K562 (cell line): ENCODE data around the gene PALLD. TPM values are rescaled to one million over a fixed set of nuclear protein-coding genes. Genes with fewer than 3 reads are reported as not detected.

ENCODE experiments used
- ATAC-seq: fragments of 200-7000 bp; cut with Tn5 transposase; 3 replicates; pipeline ENCODE4 v1.9.1; 2020; ENCODE audit warnings: moderate library complexity
- BruUV-seq: library from RNA; stranded (reverse); fragments of 400-500 nt; replicated peaks from 2 replicates; lab custom pipeline; 2021; lab: Mats Ljungman, UMichigan
- CTCF ChIA-PET: fragments of 300-600 bp; formaldehyde crosslinking; extraction: SDS; loops from one replicate; lab custom pipeline; 2021; ENCODE audit warnings: low intra/inter-chr PET ratio; lab: Yijun Ruan, JAX
- POLR2A ChIA-PET: fragments of 300-600, 350-650 bp; sonication (Branson Sonifier 250); formaldehyde crosslinking; extraction: SDS; loops from one replicate; lab custom pipeline; 2021; ENCODE audit warnings: antibody characterized with exemption, inconsistent platforms; lab: Yijun Ruan, JAX
- DNase-seq, 4 experiments: peaks; one replicate each; pipeline versions ENCODE4 v3.0.0 to v3.0.0-alpha.2; 2011 to 2018; ENCODE audit warnings: low spot score in 3 of 4, mixed read lengths in 3 of 4; ENCODE audit errors: extremely low read depth in 1 of 4
- FAIRE-seq: peaks from 2 replicates; lab custom pipeline; 2011; peaks lifted over from hg19 to GRCh38; lab: Jason Lieb, UNC
- H2AFZ ChIP-seq: 2 replicates; pipeline ENCODE4 v1.6.0; 2011; ENCODE audit warnings: low read depth, low read length, control low read depth, inconsistent platforms
- H3K27ac ChIP-seq: fragments of 200-600 bp; 3 replicates; pipeline ENCODE4 v1.8.0; 2011; ENCODE audit warnings: low read depth, mild to moderate bottlenecking, control low read depth, inconsistent platforms, low read length, moderate library complexity, mixed read lengths; ENCODE audit errors: extremely low read depth
- H3K27me3 ChIP-seq, 2 experiments: fragments of 300-600 bp in 1 of 2; 2 replicates in 1 of 2; 3 replicates in 1 of 2; pipeline versions ENCODE4 v1.6.0 to v1.8.0; 2011; ENCODE audit warnings: inconsistent platforms in 2 of 2, low read length in 2 of 2, mild to moderate bottlenecking in 1 of 2, mixed read lengths in 1 of 2, moderate library complexity in 1 of 2; ENCODE audit not compliant: control insufficient read depth in 2 of 2, insufficient read depth in 2 of 2
- H3K36me3 ChIP-seq: fragments of 300-600 bp; 3 replicates; pipeline ENCODE4 v1.8.0; 2011; ENCODE audit warnings: mild to moderate bottlenecking, low read length, inconsistent platforms; ENCODE audit not compliant: control insufficient read depth, insufficient read depth
- H3K4me1 ChIP-seq, 2 experiments: fragments of 200-600 bp in 1 of 2; replicated peaks in 1 of 2; 2 replicates in 1 of 2; 3 replicates in 1 of 2; pipeline versions ENCODE4 v1.5.1 to v1.8.0; 2011; ENCODE audit warnings: inconsistent platforms in 2 of 2, low read length in 2 of 2, mild to moderate bottlenecking in 1 of 2, mixed read lengths in 1 of 2, moderate library complexity in 1 of 2; ENCODE audit not compliant: control insufficient read depth in 2 of 2, insufficient read depth in 2 of 2
- H3K4me2 ChIP-seq: 2 replicates; pipeline ENCODE4 v1.6.1; 2011; ENCODE audit warnings: low read length, control low read depth, inconsistent platforms, mixed read lengths; ENCODE audit not compliant: insufficient read depth
- H3K4me3 ChIP-seq: fragments of 200-600 bp; sonication (generic), shearing (Covaris generic); 2 replicates; pipeline ENCODE4 v1.5.1; 2016; ENCODE audit warnings: control low read depth, inconsistent platforms
- H3K79me2 ChIP-seq: fragments of 200-600 bp; 3 replicates; pipeline ENCODE4 v1.8.0; 2011; ENCODE audit warnings: low read length, inconsistent platforms; ENCODE audit not compliant: control insufficient read depth, insufficient read depth
- H3K9ac ChIP-seq, 2 experiments: 2 replicates each; pipeline versions ENCODE4 v1.6.0 to v1.6.1; 2011; ENCODE audit warnings: low read depth in 2 of 2, low read length in 2 of 2, control low read depth in 1 of 2, inconsistent platforms in 1 of 2, mild to moderate bottlenecking in 1 of 2, mixed read lengths in 1 of 2; ENCODE audit not compliant: insufficient read depth in 1 of 2
- H3K9me1 ChIP-seq: one replicate; pipeline ENCODE4 v1.6.0; 2011; ENCODE audit warnings: inconsistent platforms, mild to moderate bottlenecking, low read length, moderate library complexity; ENCODE audit not compliant: control insufficient read depth, insufficient read depth
- H3K9me3 ChIP-seq: replicated peaks from 2 replicates; pipeline ENCODE4 v1.5.1; 2011; ENCODE audit warnings: low read depth, low read length, inconsistent platforms; ENCODE audit not compliant: control insufficient read depth, insufficient read depth
- H4K20me1 ChIP-seq: replicated peaks from 2 replicates; pipeline ENCODE4 v1.6.1; 2011; ENCODE audit warnings: low read length, inconsistent platforms, mixed read lengths; ENCODE audit not compliant: control insufficient read depth, insufficient read depth
- ADNP ChIP-seq: fragments of 200-800 bp; sonication (Bioruptor generic); IDR thresholded peaks from 2 replicates; pipeline ENCODE4 v1.6.1; 2016; ENCODE audit warnings: missing genetic modification characterization, missing compliant biosample characterization
- BHLHE40 ChIP-seq: IDR thresholded peaks from 2 replicates; pipeline ENCODE4 v1.6.1; 2011; ENCODE audit warnings: low read length, improper control_type of control experiment
- ERF ChIP-seq: fragments of 450-650 bp; formaldehyde crosslinking; IDR thresholded peaks from 2 replicates; pipeline ENCODE4 v1.4.0; 2020; ENCODE audit warnings: mild to moderate bottlenecking, mixed read lengths
- FOXM1 ChIP-seq, 2 experiments: fragments of 450-650 bp in 1 of 2; sonication (generic) in 1 of 2; formaldehyde crosslinking in 1 of 2; IDR thresholded peaks; 2 replicates each; pipeline versions ENCODE4 v1.6.1 to v1.9.0; 2017 to 2022; ENCODE audit warnings: low read depth in 2 of 2, mild to moderate bottlenecking in 2 of 2, missing genetic modification reagents in 1 of 2, moderate library complexity in 1 of 2
- HIVEP1 ChIP-seq: fragments of 250-450 bp; sonication (Bioruptor Pico); IDR thresholded peaks from 2 replicates; pipeline ENCODE4 v1.4.0; 2020; ENCODE audit warnings: mild to moderate bottlenecking
- LARP7 ChIP-seq: fragments of 450-650 bp; IDR thresholded peaks from 2 replicates; pipeline ENCODE4 v1.6.1; 2016
- PML ChIP-seq: IDR thresholded peaks from 2 replicates; pipeline ENCODE4 v1.6.1; 2012; ENCODE audit warnings: low read length, inconsistent platforms
- RBM25 ChIP-seq: fragments of 200-400 bp; formaldehyde crosslinking; IDR thresholded peaks from 2 replicates; pipeline ENCODE4 v1.6.1; 2018; ENCODE audit warnings: low read length, low read depth, moderate library complexity; ENCODE audit not compliant: severe bottlenecking
- RHOXF2B ChIP-seq: fragments of 250-450 bp; sonication (Bioruptor Pico); conservative IDR thresholded peaks from 2 replicates; pipeline ENCODE4 v1.5.1; 2021
- STAT5B ChIP-seq: fragments of 250-450 bp; sonication (Bioruptor Pico); IDR thresholded peaks from 2 replicates; pipeline ENCODE4 v1.8.0; 2021; ENCODE audit warnings: mild to moderate bottlenecking, inconsistent platforms
- WHSC1 ChIP-seq: IDR thresholded peaks from one replicate; pipeline ENCODE4 v1.6.1; 2012; ENCODE audit warnings: low read length, control low read depth, inconsistent platforms
- XRCC4 ChIP-seq: IDR thresholded peaks from one replicate; pipeline ENCODE4 v1.6.1; 2011; ENCODE audit not compliant: insufficient read depth, insufficient read length; ENCODE audit errors: extremely low read depth
- ZNF274 ChIP-seq: IDR thresholded peaks from 2 replicates; pipeline ENCODE4 v1.6.1; 2011; ENCODE audit warnings: low read depth, mild to moderate bottlenecking, low read length, moderate library complexity, borderline replicate concordance
- ZNF384 ChIP-seq: IDR thresholded peaks from 2 replicates; pipeline ENCODE4 v1.6.1; 2012; ENCODE audit warnings: low read depth, low read length, improper control_type of control experiment
- ZNF436 ChIP-seq: fragments of 250-450, 450-650 bp; sonication (Bioruptor Pico); formaldehyde crosslinking; IDR thresholded peaks from 2 replicates; pipeline ENCODE4 v1.7.0; 2020; ENCODE audit warnings: mild to moderate bottlenecking
- ZNF584 ChIP-seq: fragments of 200-800 bp; sonication (Bioruptor generic); IDR thresholded peaks from 2 replicates; pipeline ENCODE4 v1.6.1; 2016; ENCODE audit warnings: low read depth, mild to moderate bottlenecking, missing genetic modification characterization, missing compliant biosample characterization
- WGBS: fragments of 100-300 bp; shearing (Covaris generic); methylation state at CpG from one replicate; pipeline ENCODE4 v1.1.6; 2016; ENCODE audit warnings: low coverage, mixed read lengths; ENCODE audit not compliant: insufficient coverage; ENCODE audit errors: missing lambda C conversion rate; 5-methylcytosine and 5-hydroxymethylcytosine counted together
- in situ Hi-C: fragments of 300-500 bp; cut with MboI; formaldehyde crosslinking; loops from 4 replicates; pipeline ENCODE4 v1.15.0; 2018; ENCODE audit warnings: inconsistent platforms, mixed read lengths
- intact Hi-C: fragments of 100-400 bp; cut with micrococcal nuclease; formaldehyde crosslinking; loops from 2 replicates; pipeline ENCODE4 v1.14.2; 2022
- polyA plus RNA-seq, 8 experiments: library from polyadenylated mRNA; depleted of rRNA in 4 of 8; stranded (reverse) in 5 of 8; unstranded in 3 of 8; fragments of >200 nt; fragmentation: Nextera tagmentation in 2 of 8; fragmentation: Illumina TruSeq in 1 of 8; extraction: Ambion mirVana in 2 of 8; extraction: Trizol in 1 of 8; gene quantifications; 2 replicates each; pipeline versions ENCODE4 v1.2.1 to v1.2.3, GENCODE V29; 2011 to 2014; ENCODE audit warnings: inconsistent platforms in 1 of 8, missing spikeins in 1 of 8
- total RNA-seq, 7 experiments: library from RNA; depleted of rRNA in 6 of 7; stranded (reverse); fragments of >200 nt in 6 of 7; fragmentation: Illumina TruSeq in 2 of 7; extraction: Trizol in 2 of 7; gene quantifications; 2 replicates each; pipeline versions ENCODE4 v1.2.1 to v1.2.3, GENCODE V29; 2011 to 2021; ENCODE audit warnings: low replicate concordance in 1 of 7
- TF ChIP-seq, protein P1 (sequence below), 3 experiments: IDR thresholded peaks in 2 of 3; conservative IDR thresholded peaks in 1 of 3; 2 replicates each; pipeline ENCODE4 v1.5.1; 2011 to 2012; ENCODE audit warnings: low read length in 3 of 3, mild to moderate bottlenecking in 3 of 3, control low read depth in 2 of 3, improper control_type of control experiment in 1 of 3, inconsistent platforms in 1 of 3, low read depth in 1 of 3, mixed read lengths in 1 of 3, moderate library complexity in 1 of 3; ENCODE audit not compliant: insufficient read depth in 2 of 3
- TF ChIP-seq, protein P2 (sequence below): sonication (generic); formaldehyde crosslinking; IDR thresholded peaks from 2 replicates; pipeline ENCODE4 v1.8.0; 2022; ENCODE audit warnings: mild to moderate bottlenecking, low read depth, missing genetic modification reagents

Gene PALLD
- total and polyA plus RNA-seq, 9 of the 15 experiments (the other 6 are each of a cell fraction or from before 2014, with no cell fraction given) = 0.01 to 0.35 (median 0.06) TPM; not detected in 3

DNA sequence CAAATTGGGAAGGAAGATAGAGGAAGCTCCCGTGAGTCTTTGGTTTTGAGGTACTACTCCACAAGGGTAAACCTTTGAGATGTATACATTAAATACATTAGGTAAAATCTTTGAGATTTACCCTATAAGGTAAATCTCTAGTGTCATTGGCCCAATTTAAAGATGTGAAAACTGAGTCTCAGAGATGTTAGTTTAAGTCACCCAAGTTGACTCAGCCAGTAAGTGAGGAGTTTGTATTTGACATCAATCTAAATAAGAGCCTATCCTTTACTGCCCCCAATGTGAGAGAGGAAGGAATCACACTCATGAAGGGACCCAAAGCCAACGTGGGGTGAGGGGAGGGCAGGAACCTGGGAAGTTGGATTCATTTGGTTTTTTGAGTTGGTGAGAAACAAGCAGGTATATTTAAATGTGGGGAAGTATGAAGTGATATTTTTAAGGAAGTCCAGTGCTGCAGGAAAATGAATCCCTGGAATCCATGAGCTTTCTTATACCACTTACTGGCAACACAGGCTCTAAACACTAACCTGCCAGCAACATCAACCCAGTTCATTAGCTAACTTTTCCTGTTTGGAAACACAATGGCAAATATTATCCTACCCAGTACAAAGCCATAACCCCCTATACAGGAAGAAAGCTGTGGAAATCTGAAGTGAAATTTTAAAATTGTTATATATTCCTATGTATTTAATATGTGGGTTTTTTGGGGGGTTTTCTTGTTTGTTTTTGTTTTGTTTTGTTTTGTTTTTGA, 55.3 kb downstream of the PALLD start:
- intact Hi-C loops (loop anchor here (1.0 kb wide), 1 partner anchor 369 kb away; no protein-coding TSS in a partner anchor), in situ Hi-C loops (no loop called here)
- DNase-seq (peak in 2 of 4 experiments; percentile 16 to 19), ATAC-seq (peak; percentile 79), FAIRE-seq (no peak)
- CTCF ChIA-PET = no interaction called here
- 5% methylated on average over 2 of the region's 2 CpGs for WGBS
- no peaks in the 10 kb centered on the region for H3K36me3 ChIP-seq
- H3K4me3 ChIP-seq = no peak overlapping the region
- no peaks in the 10 kb centered on the region for H3K9me3 ChIP-seq
- no TSS peak for BruUV-seq
- no peaks in the 10 kb centered on the region for H3K4me1 ChIP-seq
- H3K4me2 ChIP-seq = no peak overlapping the region
- H4K20me1 ChIP-seq = no peaks in the 10 kb centered on the region
- POLR2A ChIA-PET = no interaction called here
- no peak overlapping the region for H3K27ac ChIP-seq
- H3K9ac ChIP-seq = no peak overlapping the region
- H3K9me1 ChIP-seq = no peaks in the 10 kb centered on the region
- no peak overlapping the region for H2AFZ ChIP-seq
- no peaks in the 10 kb centered on the region for H3K79me2 ChIP-seq
- no peaks in the 10 kb centered on the region; a peak in 1 of 5 replicates for H3K27me3 ChIP-seq
- TF ChIP-seq ERF (no peak), WHSC1 (no peak), ZNF274 (no peak), STAT5B (CRISPR knock-in tag) (no peak), HIVEP1 (CRISPR knock-in tag) (no peak), ZNF584 (no peak), ZNF436 (CRISPR knock-in tag) (no peak), LARP7 (no peak), RHOXF2B (no peak), ZNF384 (no peak), RBM25 (peak; percentile 66), FOXM1 (IDR thresholded peaks at IDR 0.05; ENCODE audit: low read depth) (no peak), FOXM1 (CRISPR knock-in tag; IDR thresholded peaks at IDR 0.05; ENCODE audit: low read depth) (no peak), PML (no peak), ADNP (tag) (peak; percentile 31; the same call in 1 of the 2 replicates), BHLHE40 (no peak), XRCC4 (no peak)
- TF ChIP-seq, protein P1, sequence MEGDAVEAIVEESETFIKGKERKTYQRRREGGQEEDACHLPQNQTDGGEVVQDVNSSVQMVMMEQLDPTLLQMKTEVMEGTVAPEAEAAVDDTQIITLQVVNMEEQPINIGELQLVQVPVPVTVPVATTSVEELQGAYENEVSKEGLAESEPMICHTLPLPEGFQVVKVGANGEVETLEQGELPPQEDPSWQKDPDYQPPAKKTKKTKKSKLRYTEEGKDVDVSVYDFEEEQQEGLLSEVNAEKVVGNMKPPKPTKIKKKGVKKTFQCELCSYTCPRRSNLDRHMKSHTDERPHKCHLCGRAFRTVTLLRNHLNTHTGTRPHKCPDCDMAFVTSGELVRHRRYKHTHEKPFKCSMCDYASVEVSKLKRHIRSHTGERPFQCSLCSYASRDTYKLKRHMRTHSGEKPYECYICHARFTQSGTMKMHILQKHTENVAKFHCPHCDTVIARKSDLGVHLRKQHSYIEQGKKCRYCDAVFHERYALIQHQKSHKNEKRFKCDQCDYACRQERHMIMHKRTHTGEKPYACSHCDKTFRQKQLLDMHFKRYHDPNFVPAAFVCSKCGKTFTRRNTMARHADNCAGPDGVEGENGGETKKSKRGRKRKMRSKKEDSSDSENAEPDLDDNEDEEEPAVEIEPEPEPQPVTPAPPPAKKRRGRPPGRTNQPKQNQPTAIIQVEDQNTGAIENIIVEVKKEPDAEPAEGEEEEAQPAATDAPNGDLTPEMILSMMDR (IDR thresholded peaks at IDR 0.05 in 2 of 3, conservative IDR thresholded peaks at IDR 0.05 in 1 of 3; ENCODE audit: insufficient read depth in 2 of 3, low read depth in 1 of 3, low read length in 3 of 3) = peak; percentile 11 to 44 (median 32); a peak in 3 of 6 replicates
- TF ChIP-seq, protein P2, sequence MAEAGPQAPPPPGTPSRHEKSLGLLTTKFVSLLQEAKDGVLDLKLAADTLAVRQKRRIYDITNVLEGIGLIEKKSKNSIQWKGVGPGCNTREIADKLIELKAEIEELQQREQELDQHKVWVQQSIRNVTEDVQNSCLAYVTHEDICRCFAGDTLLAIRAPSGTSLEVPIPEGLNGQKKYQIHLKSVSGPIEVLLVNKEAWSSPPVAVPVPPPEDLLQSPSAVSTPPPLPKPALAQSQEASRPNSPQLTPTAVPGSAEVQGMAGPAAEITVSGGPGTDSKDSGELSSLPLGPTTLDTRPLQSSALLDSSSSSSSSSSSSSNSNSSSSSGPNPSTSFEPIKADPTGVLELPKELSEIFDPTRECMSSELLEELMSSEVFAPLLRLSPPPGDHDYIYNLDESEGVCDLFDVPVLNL (CRISPR knock-in tag) = no peak
